ENCODE data around the gene SREBF2. TPM values are rescaled to one million over a fixed set of nuclear protein-coding genes. Genes with fewer than 3 reads are reported as not detected.
A peak's percentile ranks its signal among the peaks of the same experiment; 100 is the strongest.

The SREBF2 gene
- total RNA-seq, 1 experiment from 2014 or later: 129 TPM

- CTCF ChIA-PET: interaction anchor here (1.3 to 2.5 kb wide), 3 partner anchors 55 to 134 kb away, joined by 3 to 12 read pairs (median 8); no protein-coding TSS in a partner anchor
- Histone ChIP-seq H2AFZ (ENCODE audit: low read depth, low read length, poor library complexity, severe bottlenecking) (no peak overlapping the region), H3K4me1 (ENCODE audit: control insufficient read depth in 1 of 2, insufficient read depth in 2 of 2, low read length in 2 of 2) (peaks cover 11 to 20% of the 10 kb centered on the region in 2 experiments), H3K79me2 (ENCODE audit: insufficient read depth, low read length) (peaks cover 40% of the 10 kb centered on the region), H3K9me3 (ENCODE audit: control insufficient read depth in 1 of 2, insufficient read depth in 1 of 2, low read depth in 1 of 2, low read length in 2 of 2) (no peaks in the 10 kb centered on the region), H3K9ac (ENCODE audit: low read length) (peak overlapping the region; percentile 85), H3K4me3 (replicated peaks in 1 of 2; ENCODE audit: low read depth in 1 of 2, low read length in 2 of 2) (peak overlapping the region; percentile 66 to 93), H4K20me1 (ENCODE audit: insufficient read depth) (no peaks in the 10 kb centered on the region), H3K9me2 (ENCODE audit: insufficient read depth) (no peaks in the 10 kb centered on the region), H3K4me2 (ENCODE audit: low read length) (peak overlapping the region; percentile 78), H3K36me3 (ENCODE audit: control insufficient read depth in 1 of 2, insufficient read depth in 2 of 2, low read length in 2 of 2) (no peaks in the 10 kb centered on the region), H3K27me3 (ENCODE audit: insufficient read depth, low read length) (no peaks in the 10 kb centered on the region), H3K27ac (ENCODE audit: low read depth, low read length) (peak overlapping the region; percentile 82)
- DNase-seq (ENCODE audit: low read depth, low spot score) (no peak), ATAC-seq (no peak; the same call in 1 of the 2 replicates)
- RAD21 ChIA-PET (ENCODE audit: low non-redundant PET in 1 of 2, low total read pairs in 2 of 2, uncharacterized antibody in 2 of 2, unreplicated experiment in 2 of 2): interaction anchor here (0.7 to 1.1 kb wide), 3 partner anchors 54 to 104 kb away, joined by 3 to 4 read pairs (median 3); no protein-coding TSS in a partner anchor
- BruUV-seq (replicated peaks): no TSS peak
- TF ChIP-seq SRF (IDR thresholded peaks at IDR 0.05; ENCODE audit: low read depth) (no peak), SP1 (IDR thresholded peaks at IDR 0.05; ENCODE audit: low read depth) (no peak), SIN3A (IDR thresholded peaks at IDR 0.05; ENCODE audit: low read depth) (no peak; the same call in 1 of the 2 replicates), CTCF (IDR thresholded peaks at IDR 0.05 in 2 of 3, conservative IDR thresholded peaks at IDR 0.05 in 1 of 3; ENCODE audit: borderline replicate concordance in 1 of 3, insufficient read depth in 1 of 3, low read depth in 2 of 3, low read length in 2 of 3) (no peak), REST (IDR thresholded peaks at IDR 0.05; ENCODE audit: low read depth) (no peak), RAD21 (IDR thresholded peaks at IDR 0.05; ENCODE audit: low read depth) (no peak), EZH2 (IDR thresholded peaks at IDR 0.05) (no peak), FOSL1 (IDR thresholded peaks at IDR 0.05; ENCODE audit: low read depth) (no peak), POLR2A (IDR thresholded peaks at IDR 0.05; ENCODE audit: borderline replicate concordance, extremely low read depth, insufficient read depth, insufficient read length) (no peak), CEBPB (IDR thresholded peaks at IDR 0.05; ENCODE audit: low read depth) (no peak)
- POLR2A ChIA-PET: interaction anchor here (0.9 to 1.8 kb wide), 7 partner anchors 9 to 104 kb away, joined by 3 to 8 read pairs (median 5); partner anchors contain the start of gene SREBF2
- intact Hi-C loops (cut with micrococcal nuclease): no loop called here
Observed at GRCh38 chr22:41801147-41801819, 31.6 kb upstream of the SREBF2 start.
